HG02943 (cell line): ENCODE results near the gene BANP.

Source experiments
- ATAC-seq: cut with Tn5 transposase; IDR thresholded peaks from one replicate; pipeline ENCODE4 v1.9.1; 2021; ENCODE audit warnings: mild to moderate bottlenecking, low read depth, moderate library complexity; ENCODE audit not compliant: unreplicated experiment

BANP gene

GRCh38 chr16:88062341-88063210, 111.3 kb downstream of the BANP start:
- no peak for ATAC-seq

- no peak for ATAC-seq
Measured at GRCh38 chr16:88063211-88063773, 112.1 kb downstream of the BANP start.

GRCh38 chr16:88064011-88064888, 113.0 kb downstream of the BANP start:
- ATAC-seq = no peak

- ATAC-seq = no peak
Measured at GRCh38 chr16:88064889-88065746, 113.9 kb downstream of the BANP start.

- no peak for ATAC-seq
Measured at GRCh38 chr16:88065747-88066142, 114.5 kb downstream of the BANP start.

- no peak for ATAC-seq
Measured at GRCh38 chr16:88066234-88066633, 115.0 kb downstream of the BANP start.

GRCh38 chr16:88066680-88067529, 115.7 kb downstream of the BANP start:
- no peak for ATAC-seq

- ATAC-seq = no peak
Measured at GRCh38 chr16:88067530-88068411, 116.5 kb downstream of the BANP start.

GRCh38 chr16:88068476-88069396, 117.5 kb downstream of the BANP start:
- ATAC-seq = no peak

- peak; percentile 85 for ATAC-seq
Measured at GRCh38 chr16:88069397-88070168, 118.3 kb downstream of the BANP start.

GRCh38 chr16:88070341-88070740, 119.1 kb downstream of the BANP start:
- no peak for ATAC-seq

GRCh38 chr16:88070989-88071625, 119.9 kb downstream of the BANP start:
- ATAC-seq = no peak

- ATAC-seq = no peak
Measured at GRCh38 chr16:88071908-88072307, 120.7 kb downstream of the BANP start.

GRCh38 chr16:88072571-88073001, 121.4 kb downstream of the BANP start:
- ATAC-seq = no peak

GRCh38 chr16:88073201-88073721, 122.0 kb downstream of the BANP start:
- ATAC-seq = no peak

- ATAC-seq = no peak
Measured at GRCh38 chr16:88074041-88074440, 122.8 kb downstream of the BANP start.
